Hepatocyte (in vitro differentiated cells): ENCODE results near the gene CPB2. TPM values are rescaled to one million over a fixed set of nuclear protein-coding genes. Genes with fewer than 3 reads are reported as not detected.

Source experiments
- DNase-seq: peaks from one replicate; pipeline ENCODE4 v3.0.0-alpha.2; 2016; ENCODE audit warnings: low spot score
- H2AFZ ChIP-seq: fragments of 200-600 bp; sonication (generic); 2 replicates; pipeline ENCODE4 v1.6.0; 2016; ENCODE audit warnings: antibody characterized with exemption, mild to moderate bottlenecking
- H3K27ac ChIP-seq: fragments of 200-600 bp; sonication (generic); 2 replicates; pipeline ENCODE4 v1.5.1; 2016; ENCODE audit warnings: mild to moderate bottlenecking
- H3K27me3 ChIP-seq: fragments of 200-600 bp; sonication (generic); 2 replicates; pipeline ENCODE4 v1.6.1; 2016
- H3K36me3 ChIP-seq: fragments of 200-600 bp; sonication (generic); replicated peaks from 2 replicates; pipeline ENCODE4 v1.5.1; 2016; ENCODE audit warnings: low read depth; ENCODE audit not compliant: insufficient read depth
- H3K4me1 ChIP-seq: fragments of 200-600 bp; sonication (generic); 2 replicates; pipeline ENCODE4 v1.5.1; 2016; ENCODE audit warnings: mild to moderate bottlenecking, moderate library complexity; ENCODE audit not compliant: insufficient read depth
- H3K4me2 ChIP-seq: fragments of 200-600 bp; sonication (generic); 2 replicates; pipeline ENCODE4 v1.6.0; 2016
- H3K4me3 ChIP-seq: fragments of 200-600 bp; sonication (generic); 2 replicates; pipeline ENCODE4 v1.5.1; 2016; ENCODE audit warnings: mild to moderate bottlenecking
- H3K79me2 ChIP-seq: fragments of 200-600 bp; sonication (generic); 2 replicates; pipeline ENCODE4 v1.6.0; 2017; ENCODE audit warnings: mild to moderate bottlenecking
- H3K9me2 ChIP-seq: fragments of 200-600 bp; sonication (generic); replicated peaks from 2 replicates; pipeline ENCODE4 v1.6.0; 2017; ENCODE audit warnings: mild to moderate bottlenecking; ENCODE audit not compliant: insufficient read depth
- H3K9me3 ChIP-seq: fragments of 200-600 bp; sonication (generic); 2 replicates; pipeline ENCODE4 v1.5.1; 2016; ENCODE audit warnings: low read depth, mild to moderate bottlenecking
- H4K20me1 ChIP-seq: fragments of 200-600 bp; sonication (generic); 2 replicates; pipeline ENCODE4 v1.6.0; 2016; ENCODE audit warnings: mild to moderate bottlenecking; ENCODE audit not compliant: insufficient read depth, poor library complexity, severe bottlenecking
- CTCF ChIP-seq: fragments of 200-600 bp; sonication (generic); IDR thresholded peaks from 2 replicates; pipeline ENCODE4 v1.5.1; 2016; ENCODE audit warnings: antibody characterized with exemption, mild to moderate bottlenecking; ENCODE audit not compliant: poor library complexity
- EZH2 ChIP-seq: fragments of 200-600 bp; sonication (generic); IDR thresholded peaks from 2 replicates; pipeline ENCODE4 v1.6.1; 2016; ENCODE audit warnings: antibody characterized with exemption, mild to moderate bottlenecking, borderline replicate concordance
- EZH2phosphoT487 ChIP-seq: fragments of 200-600 bp; sonication (generic); IDR thresholded peaks from one replicate; pipeline ENCODE4 v1.6.1; 2018; ENCODE audit warnings: antibody characterized with exemption, mild to moderate bottlenecking, low read depth, moderate library complexity; ENCODE audit not compliant: unreplicated experiment, severe bottlenecking
- WGBS: methylation state at CpG from one replicate; pipeline ENCODE4 v1.1.6; 2016; ENCODE audit warnings: low lambda C conversion rate; ENCODE audit errors: missing lambda C conversion rate; 5-methylcytosine and 5-hydroxymethylcytosine counted together
- polyA plus RNA-seq: library from polyadenylated mRNA; unstranded; fragments of >200 nt; fragmentation: Nextera tagmentation; extraction: Ambion mirVana; gene quantifications from 2 replicates; pipeline ENCODE4 v1.2.1, GENCODE V29; 2016
- total RNA-seq: library from RNA; depleted of rRNA; stranded (reverse); fragments of >200 nt; gene quantifications from 2 replicates; pipeline ENCODE4 v1.2.3, GENCODE V29; 2014

The CPB2 gene
- total and polyA plus RNA-seq, 2 experiments from 2014 or later: 43.3 to 54.6 TPM

- H3K27me3 ChIP-seq: no peaks in the 10 kb centered on the region
- no peaks in the 10 kb centered on the region for H3K36me3 ChIP-seq
- no peaks in the 10 kb centered on the region for H3K9me2 ChIP-seq
- H3K9me3 ChIP-seq: no peaks in the 10 kb centered on the region
- peaks cover 13% of the 10 kb centered on the region for H3K4me1 ChIP-seq
- H3K79me2 ChIP-seq: peaks cover 46% of the 10 kb centered on the region
- H3K4me2 ChIP-seq: peak within 1 kb of the TSS; percentile 86
- H3K27ac ChIP-seq: peak within 1 kb of the TSS; percentile 93
- H2AFZ ChIP-seq: peak within 1 kb of the TSS; percentile 78
- DNase-seq: peak; percentile 96
- peaks cover 18% of the 10 kb centered on the region for H4K20me1 ChIP-seq
- H3K4me3 ChIP-seq: peak within 1 kb of the TSS; percentile 78
- under 1% methylated on average over 56 of the region's 57 CpGs for WGBS
- TF ChIP-seq CTCF (peak; percentile 31), EZH2phosphoT487 (no peak), EZH2 (no peak)
These were observed 52.3 kb downstream of the CPB2 start, which contains the start of gene ZC3H13 for GRCh38 chr13:46052319-46053161. Gene ZC3H13, minus strand, starts transcription at chr13:46052746. Its CDS starts 7,239 bp downstream, at chr13:46045507.

GRCh38 chr13:46051968-46052318 lies 52.9 kb downstream of the CPB2 start:
- no peak for DNase-seq
- H3K9me2 ChIP-seq: no peaks in the 10 kb centered on the region
- no peaks in the 10 kb centered on the region for H3K27me3 ChIP-seq
- 0% methylated on average over 7 of the region's 7 CpGs for WGBS
- H3K4me3 ChIP-seq: peak overlapping the region; percentile 78
- H3K79me2 ChIP-seq: peaks cover 52% of the 10 kb centered on the region
- H3K27ac ChIP-seq: peak overlapping the region; percentile 93
- TF ChIP-seq CTCF (no peak), EZH2 (no peak), EZH2phosphoT487 (no peak)
- H3K36me3 ChIP-seq: no peaks in the 10 kb centered on the region
- peaks cover 23% of the 10 kb centered on the region for H4K20me1 ChIP-seq
- H3K4me2 ChIP-seq: peak overlapping the region; percentile 86
- peaks cover 13% of the 10 kb centered on the region for H3K4me1 ChIP-seq
- peak overlapping the region; percentile 78 for H2AFZ ChIP-seq
- H3K9me3 ChIP-seq: no peaks in the 10 kb centered on the region

GRCh38 chr13:46050771-46051170 lies 54.1 kb downstream of the CPB2 start:
- DNase-seq: no peak
- Histone ChIP-seq H3K79me2 (peaks cover 63% of the 10 kb centered on the region), H3K27me3 (no peaks in the 10 kb centered on the region), H3K4me1 (peaks cover 13% of the 10 kb centered on the region), H3K4me3 (no peak overlapping the region), H3K9me3 (no peaks in the 10 kb centered on the region), H3K27ac (no peak overlapping the region), H3K4me2 (peak overlapping the region; percentile 86), H3K36me3 (no peaks in the 10 kb centered on the region), H4K20me1 (peaks cover 28% of the 10 kb centered on the region), H2AFZ (no peak overlapping the region), H3K9me2 (no peaks in the 10 kb centered on the region)
- TF ChIP-seq CTCF (no peak), EZH2 (no peak), EZH2phosphoT487 (no peak)
